Epithelial cell of prostate (primary cell): ENCODE data around the gene ZSCAN5B.
"Not testable (repeated sequence)": the region's sequence is repeated elsewhere in the genome, so short reads cannot be mapped to it uniquely, and the experiment has no call there.

Experiments
- DNase-seq: peaks from one replicate; pipeline ENCODE4 v3.0.0-alpha.2; 2011; ENCODE audit warnings: low read depth, low spot score
- H3K27ac ChIP-seq: fragments of 450-650 bp; 2 replicates; pipeline ENCODE4 v1.5.1; 2017; ENCODE audit warnings: mild to moderate bottlenecking

The ZSCAN5B gene

GRCh38 chr19:56197646-56198045 lies at the start of gene ZSCAN5B:
Gene ZSCAN5B (minus strand): TSS chr19:56197783. CDS start chr19:56193052, 4,731 bp downstream.
- not testable (repeated sequence) for H3K27ac ChIP-seq, DNase-seq

- not testable (repeated sequence) for DNase-seq, H3K27ac ChIP-seq
These were observed 48.2 kb upstream of the ZSCAN5B start for GRCh38 chr19:56245764-56246163.

GRCh38 chr19:56245121-56245740 lies 47.6 kb upstream of the ZSCAN5B start:
- no peak overlapping the region for H3K27ac ChIP-seq
- DNase-seq: no peak

- H3K27ac ChIP-seq: no peak overlapping the region
- no peak for DNase-seq
These were observed 25.9 kb upstream of the ZSCAN5B start for GRCh38 chr19:56223481-56223880.

GRCh38 chr19:56222901-56223300 lies 25.3 kb upstream of the ZSCAN5B start:
- no peak for DNase-seq
- no peak overlapping the region for H3K27ac ChIP-seq

- no peak for DNase-seq
- no peak overlapping the region for H3K27ac ChIP-seq
These were observed 24.3 kb upstream of the ZSCAN5B start for GRCh38 chr19:56221851-56222250.

GRCh38 chr19:56221442-56221841 lies 23.9 kb upstream of the ZSCAN5B start:
- not testable (repeated sequence) for H3K27ac ChIP-seq, DNase-seq

- no peak for DNase-seq
These were observed 21.4 kb upstream of the ZSCAN5B start for GRCh38 chr19:56218961-56219360.

GRCh38 chr19:56217039-56217949 lies 19.7 kb upstream of the ZSCAN5B start:
- peak overlapping the region; percentile 59 for H3K27ac ChIP-seq

More at GRCh38 chr19:56218961-56219360, 21.4 kb upstream of the ZSCAN5B start:
- no peak overlapping the region for H3K27ac ChIP-seq

GRCh38 chr19:56211718-56212117 lies 14.1 kb upstream of the ZSCAN5B start:
- no peak overlapping the region for H3K27ac ChIP-seq

More at GRCh38 chr19:56217039-56217949, 19.7 kb upstream of the ZSCAN5B start:
- DNase-seq: peak; percentile 53

GRCh38 chr19:56210036-56210435 lies 12.5 kb upstream of the ZSCAN5B start:
- DNase-seq, H3K27ac ChIP-seq: not testable (repeated sequence)

More at GRCh38 chr19:56211718-56212117, 14.1 kb upstream of the ZSCAN5B start:
- DNase-seq: no peak

GRCh38 chr19:56209091-56209490 lies 11.5 kb upstream of the ZSCAN5B start:
- no peak overlapping the region for H3K27ac ChIP-seq
- no peak for DNase-seq

- DNase-seq, H3K27ac ChIP-seq: not testable (repeated sequence)
These were observed 10.0 kb upstream of the ZSCAN5B start for GRCh38 chr19:56207581-56207980.

- H3K27ac ChIP-seq: no peak within 1 kb of the TSS
- DNase-seq: no peak
These were observed 4.4 kb upstream of the ZSCAN5B start, which contains the start of gene ZSCAN5C for GRCh38 chr19:56201973-56202372. Gene ZSCAN5C (plus strand): TSS chr19:56202273. CDS start chr19:56205914, 3,641 bp downstream.

GRCh38 chr19:56199687-56200086 lies 2.1 kb upstream of the ZSCAN5B start:
- DNase-seq: no peak
- no peak overlapping the region for H3K27ac ChIP-seq

GRCh38 chr19:56193981-56194640 lies 3.5 kb downstream of the ZSCAN5B start:
- H3K27ac ChIP-seq: no peak overlapping the region
- DNase-seq: no peak

- no peak overlapping the region for H3K27ac ChIP-seq
- DNase-seq: no peak
These were observed 5.9 kb downstream of the ZSCAN5B start for GRCh38 chr19:56191711-56192110.

- no peak for DNase-seq
- no peak overlapping the region for H3K27ac ChIP-seq
These were observed 6.5 kb downstream of the ZSCAN5B start for GRCh38 chr19:56191115-56191514.

- no peak overlapping the region for H3K27ac ChIP-seq
- DNase-seq: no peak
These were observed 7.8 kb downstream of the ZSCAN5B start for GRCh38 chr19:56189785-56190184.

GRCh38 chr19:56177564-56178243 lies 19.9 kb downstream of the ZSCAN5B start:
- DNase-seq: no peak
- H3K27ac ChIP-seq: no peak overlapping the region
